ENCODE results near the gene ZNF362. TPM values are rescaled to one million over a fixed set of nuclear protein-coding genes. Genes with fewer than 3 reads are reported as not detected.

The ZNF362 gene
- total RNA-seq, 1 experiment from 2014 or later = 10.8 TPM

GRCh38 chr1:33319949-33320618, 63.8 kb downstream of the ZNF362 start:
- Histone ChIP-seq H3K9me3 (ENCODE audit: low read length) (no peaks in the 10 kb centered on the region), H3K4me3 (ENCODE audit: low read length) (no peak overlapping the region), H3K79me2 (ENCODE audit: low read length) (no peaks in the 10 kb centered on the region), H3K36me3 (ENCODE audit: low read depth, low read length) (peaks cover 25% of the 10 kb centered on the region), H3K4me2 (ENCODE audit: low read length) (no peak overlapping the region), H3K9ac (ENCODE audit: low read length) (no peak overlapping the region), H3K27ac (ENCODE audit: low read length) (no peak overlapping the region), H3K9me2 (replicated peaks; ENCODE audit: low read length) (no peaks in the 10 kb centered on the region), H3F3A (ENCODE audit: low read length, unreplicated experiment) (no peaks in the 10 kb centered on the region), H3K27me3 (ENCODE audit: low read length) (no peaks in the 10 kb centered on the region), H2AFZ (ENCODE audit: low read length) (no peak overlapping the region), H3K4me1 (ENCODE audit: insufficient read depth, low read length) (peaks cover 10% of the 10 kb centered on the region), H4K20me1 (ENCODE audit: low read length) (no peaks in the 10 kb centered on the region)
- intact Hi-C loops (cut with micrococcal nuclease) = no loop called here
- no peak for DNase-seq
- no TSS peak for BruUV-seq (replicated peaks)
- ChIA-PET POLR2A (ENCODE audit: unreplicated experiment) (interaction anchor here (0.6 to 0.7 kb wide), 2 partner anchors 22 to 1119 kb away, joined by 3 to 5 read pairs; no protein-coding TSS in a partner anchor), CTCF (no interaction called here)
- peak; percentile 9 for ATAC-seq
- no peak for TF ChIP-seq EZH2 (IDR thresholded peaks at IDR 0.05; ENCODE audit: low read length, unreplicated experiment)
- no peak for TF ChIP-seq EZH2phosphoT487 (IDR thresholded peaks at IDR 0.05; ENCODE audit: borderline replicate concordance, low read length)
- TF ChIP-seq CTCF (conservative IDR thresholded peaks at IDR 0.05; ENCODE audit: low read depth, low read length) = no peak

- TF ChIP-seq EZH2 (IDR thresholded peaks at IDR 0.05; ENCODE audit: low read length, unreplicated experiment) (no peak), CTCF (conservative IDR thresholded peaks at IDR 0.05; ENCODE audit: low read depth, low read length) (no peak), EZH2phosphoT487 (IDR thresholded peaks at IDR 0.05; ENCODE audit: borderline replicate concordance, low read length) (no peak)
- no peaks in the 10 kb centered on the region for H3F3A ChIP-seq (ENCODE audit: low read length, unreplicated experiment)
- H3K9ac ChIP-seq (ENCODE audit: low read length) = no peak within 1 kb of the TSS
- CTCF ChIA-PET = no interaction called here
- no TSS peak for BruUV-seq (replicated peaks)
- H4K20me1 ChIP-seq (ENCODE audit: low read length) = no peaks in the 10 kb centered on the region
- DNase-seq (no peak), ATAC-seq (peak; percentile 9)
- peaks cover 10% of the 10 kb centered on the region for H3K4me1 ChIP-seq (ENCODE audit: insufficient read depth, low read length)
- H2AFZ ChIP-seq (ENCODE audit: low read length) = no peak within 1 kb of the TSS
- intact Hi-C loops (cut with micrococcal nuclease) = no loop called here
- no peaks in the 10 kb centered on the region for H3K79me2 ChIP-seq (ENCODE audit: low read length)
- POLR2A ChIA-PET (ENCODE audit: unreplicated experiment) = no interaction called here
- no peak within 1 kb of the TSS for H3K4me3 ChIP-seq (ENCODE audit: low read length)
- H3K27ac ChIP-seq (ENCODE audit: low read length) = no peak within 1 kb of the TSS
- H3K36me3 ChIP-seq (ENCODE audit: low read depth, low read length) = peaks cover 31% of the 10 kb centered on the region
- H3K9me3 ChIP-seq (ENCODE audit: low read length) = no peaks in the 10 kb centered on the region
- no peaks in the 10 kb centered on the region for H3K27me3 ChIP-seq (ENCODE audit: low read length)
- no peak within 1 kb of the TSS for H3K4me2 ChIP-seq (ENCODE audit: low read length)
- no peaks in the 10 kb centered on the region for H3K9me2 ChIP-seq (replicated peaks; ENCODE audit: low read length)
These were observed 64.4 kb downstream of the ZNF362 start, which contains the start of gene A3GALT2 for GRCh38 chr1:33320619-33321165. Gene A3GALT2, minus strand, starts transcription at chr1:33321098. Its CDS starts 0 bp downstream, at chr1:33321098.

- no TSS peak for BruUV-seq (replicated peaks)
- H3K27me3 ChIP-seq (ENCODE audit: low read length) = no peaks in the 10 kb centered on the region
- H3K9me3 ChIP-seq (ENCODE audit: low read length) = no peaks in the 10 kb centered on the region
- no peaks in the 10 kb centered on the region for H3K79me2 ChIP-seq (ENCODE audit: low read length)
- no peaks in the 10 kb centered on the region for H3K9me2 ChIP-seq (replicated peaks; ENCODE audit: low read length)
- H3K36me3 ChIP-seq (ENCODE audit: low read depth, low read length) = peaks cover 36% of the 10 kb centered on the region
- TF ChIP-seq EZH2 (IDR thresholded peaks at IDR 0.05; ENCODE audit: low read length, unreplicated experiment) (no peak), EZH2phosphoT487 (IDR thresholded peaks at IDR 0.05; ENCODE audit: borderline replicate concordance, low read length) (no peak), CTCF (conservative IDR thresholded peaks at IDR 0.05; ENCODE audit: low read depth, low read length) (no peak)
- no peaks in the 10 kb centered on the region; the same call in 1 of the 2 replicates for H4K20me1 ChIP-seq (ENCODE audit: low read length)
- peak; percentile 12 for ATAC-seq
- ChIA-PET CTCF (no interaction called here), POLR2A (ENCODE audit: unreplicated experiment) (interaction anchor here (0.6 kb wide), 1 partner anchor 64 kb away, joined by 11 read pairs; no protein-coding TSS in a partner anchor)
- H3K4me1 ChIP-seq (ENCODE audit: insufficient read depth, low read length) = peaks cover 10% of the 10 kb centered on the region
- no peak overlapping the region for H3K4me2 ChIP-seq (ENCODE audit: low read length)
- no peak overlapping the region for H2AFZ ChIP-seq (ENCODE audit: low read length)
- H3K9ac ChIP-seq (ENCODE audit: low read length) = no peak overlapping the region
- no peak overlapping the region for H3K27ac ChIP-seq (ENCODE audit: low read length)
- H3K4me3 ChIP-seq (ENCODE audit: low read length) = no peak overlapping the region
- H3F3A ChIP-seq (ENCODE audit: low read length, unreplicated experiment) = no peaks in the 10 kb centered on the region
- intact Hi-C loops (cut with micrococcal nuclease) = no loop called here
- DNase-seq = no peak
These were observed 64.9 kb downstream of the ZNF362 start for GRCh38 chr1:33321178-33321577.
